ENCODE measurements around the gene CTNND2.
"Not testable (repeated sequence)": the region's sequence is repeated elsewhere in the genome, so short reads cannot be mapped to it uniquely, and the experiment has no call there.

CTNND2 gene

GRCh38 chr5:11658376-11658775, 245.9 kb downstream of the CTNND2 start:
- no peak for DNase-seq

DNA sequence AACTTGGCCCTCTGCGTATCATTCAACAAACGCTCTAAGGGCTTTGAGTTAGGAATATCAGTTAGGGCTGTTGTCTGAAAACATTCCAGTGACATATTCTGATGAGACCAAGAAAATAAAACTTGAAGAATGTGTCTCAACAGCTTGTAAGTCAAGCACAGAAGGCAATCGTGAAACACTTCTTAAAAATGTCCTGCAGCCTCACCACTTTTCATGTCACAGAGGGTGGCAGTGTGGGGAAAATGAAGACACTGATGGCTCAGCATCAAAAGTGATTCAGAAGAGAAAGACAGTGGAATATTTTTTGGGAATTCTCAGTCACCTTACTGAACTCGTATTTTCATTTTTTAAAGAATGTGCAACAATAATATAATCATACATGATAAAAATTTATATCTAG, 247.3 kb downstream of the CTNND2 start:
- DNase-seq, result no peak

- DNase-seq, result no peak
Measured at GRCh38 chr5:11655681-11656080, 248.6 kb downstream of the CTNND2 start.

GRCh38 chr5:11650936-11651335, 253.3 kb downstream of the CTNND2 start:
- DNase-seq, result no peak

- DNase-seq, result no peak
Measured at GRCh38 chr5:11646141-11646540, 258.1 kb downstream of the CTNND2 start.

DNA sequence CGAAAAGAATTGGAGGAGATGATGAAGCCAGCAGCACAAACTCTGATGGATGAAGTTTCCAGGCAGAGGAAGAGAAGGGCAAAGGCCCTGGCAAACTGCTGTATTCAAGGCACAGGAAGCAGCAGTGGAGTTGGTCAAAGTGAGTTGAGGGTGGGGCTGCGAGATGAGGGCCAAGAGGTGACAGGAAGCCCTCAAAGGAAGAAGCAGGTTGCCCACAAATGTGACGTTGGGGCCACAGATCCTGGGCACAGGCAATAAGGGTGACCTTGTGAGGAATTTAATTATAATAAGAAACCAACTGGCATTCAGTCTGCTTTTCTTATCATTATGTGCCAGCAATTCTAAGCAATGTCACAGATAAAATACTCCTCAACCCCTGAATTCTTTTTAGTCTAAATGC, 261.8 kb downstream of the CTNND2 start:
- DNase-seq, result no peak

DNA sequence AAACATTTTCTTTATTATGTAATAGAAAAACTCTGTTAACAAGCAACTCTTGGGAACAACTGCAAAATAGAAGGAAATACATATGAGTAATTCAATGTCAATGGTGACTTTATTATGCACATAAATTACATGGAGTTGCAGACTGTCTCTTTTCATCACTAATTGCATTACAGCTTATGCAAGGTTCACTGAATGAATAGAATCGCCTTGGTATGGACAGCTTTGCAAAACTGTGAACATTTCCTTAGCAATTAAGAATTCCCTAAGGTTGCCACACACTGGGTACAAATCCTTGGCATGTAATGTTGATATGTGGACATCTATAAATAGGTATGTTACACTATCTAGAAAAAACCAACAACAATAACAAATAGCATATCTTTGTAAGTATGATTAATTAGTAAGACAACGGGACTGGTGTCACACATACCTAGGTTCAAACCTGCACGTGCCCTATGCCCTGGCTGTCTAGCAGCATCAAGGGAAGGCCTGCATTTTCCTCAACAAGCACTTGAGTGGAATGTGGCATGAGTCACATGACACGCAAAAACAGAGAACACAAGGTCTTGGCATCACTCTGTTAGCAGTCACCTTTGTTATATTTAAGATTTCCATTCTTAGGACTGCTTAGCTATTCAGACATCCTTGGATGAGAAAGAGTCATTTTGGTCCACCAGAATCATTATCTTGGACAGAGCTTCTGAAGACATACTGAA, 263.9 kb downstream of the CTNND2 start:
- DNase-seq, result no peak

- DNase-seq, result no peak
Measured at GRCh38 chr5:11622785-11623184, 281.5 kb downstream of the CTNND2 start.

GRCh38 chr5:11620172-11620571, 284.1 kb downstream of the CTNND2 start:
- DNase-seq, result no peak

DNA sequence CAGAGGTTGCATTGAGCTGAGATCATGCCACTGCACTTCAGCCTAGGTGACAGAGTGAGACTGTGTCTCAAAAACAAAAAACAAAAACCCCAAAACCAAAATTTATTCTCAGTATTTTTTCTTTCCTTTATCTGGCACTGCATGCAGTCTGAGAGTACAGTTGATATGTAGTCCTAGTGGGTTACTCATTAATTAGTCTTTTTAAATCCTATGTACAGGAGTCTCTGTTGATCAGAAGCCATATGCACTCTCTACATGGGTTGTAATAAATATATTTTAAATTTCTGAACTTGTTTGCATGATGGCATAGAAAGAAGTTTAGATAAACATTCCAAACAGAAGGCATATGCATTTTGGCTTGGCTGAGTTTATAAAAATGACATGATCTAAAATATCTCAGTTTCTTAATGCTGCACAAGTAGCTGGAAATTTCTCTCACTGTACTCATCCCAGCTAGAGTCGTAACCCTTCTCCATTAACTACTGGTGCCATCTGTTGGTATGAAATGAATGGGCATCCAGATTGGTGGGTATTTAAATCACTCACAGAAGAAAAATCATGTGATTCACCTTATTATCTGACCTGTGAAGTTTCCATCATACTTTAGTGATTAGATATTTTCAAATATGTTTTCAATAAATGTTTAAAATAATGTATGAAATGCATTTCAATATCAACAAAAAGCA, 284.8 kb downstream of the CTNND2 start:
- DNase-seq, result no peak

GRCh38 chr5:11617080-11617479, 287.2 kb downstream of the CTNND2 start:
- no peak for DNase-seq

DNA sequence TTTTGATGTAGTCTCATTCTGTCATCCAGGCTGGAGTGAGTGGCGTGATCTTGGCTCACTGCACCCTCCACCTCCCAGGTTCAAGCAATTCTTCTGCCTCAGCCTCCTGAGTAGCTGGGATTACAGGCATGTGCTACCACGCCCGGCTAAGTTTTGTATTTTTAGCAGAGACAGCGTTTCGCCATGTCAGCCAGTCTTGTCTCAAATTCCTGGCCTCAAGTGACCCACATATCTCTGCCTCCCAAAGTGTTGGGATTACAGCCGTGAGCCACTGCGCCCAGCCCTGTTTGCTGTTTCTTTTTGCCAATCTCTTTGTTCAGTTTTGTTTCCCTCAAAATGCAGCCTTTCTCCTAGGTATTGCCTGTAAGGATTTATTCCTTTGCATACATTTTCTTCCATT, 287.6 kb downstream of the CTNND2 start:
- not testable (repeated sequence) for DNase-seq

- no peak for DNase-seq
Measured at GRCh38 chr5:11611011-11611410, 293.2 kb downstream of the CTNND2 start.

- no peak for DNase-seq
Measured at GRCh38 chr5:11609570-11610303, 294.5 kb downstream of the CTNND2 start.

DNA sequence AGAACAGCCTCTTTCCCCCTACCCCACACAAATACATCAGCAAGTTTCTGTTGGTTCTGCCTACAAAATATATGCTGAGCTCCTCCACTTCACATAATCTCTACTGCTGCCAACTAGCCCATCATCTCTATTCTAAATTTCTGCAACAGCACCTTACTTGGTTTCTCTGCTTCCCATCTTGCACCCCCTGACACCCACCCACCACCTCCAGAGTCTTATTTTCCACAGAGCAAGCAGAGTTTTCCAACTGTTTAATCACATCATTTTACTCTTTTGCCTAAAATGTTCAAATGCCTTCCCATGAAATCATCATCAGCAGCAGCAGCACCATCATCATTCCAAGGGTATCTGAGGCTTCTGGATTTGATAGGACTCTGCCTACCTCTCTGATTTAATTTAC, 295.7 kb downstream of the CTNND2 start:
- DNase-seq, result no peak

GRCh38 chr5:11607944-11608483, 296.2 kb downstream of the CTNND2 start:
- no peak for DNase-seq

- DNase-seq, result no peak
Measured at GRCh38 chr5:11602298-11602697, 301.9 kb downstream of the CTNND2 start.

GRCh38 chr5:11599499-11599898, 304.7 kb downstream of the CTNND2 start:
- DNase-seq, result no peak

GRCh38 chr5:11596657-11597071, 307.6 kb downstream of the CTNND2 start:
- no peak for DNase-seq

GRCh38 chr5:11596185-11596584, 308.1 kb downstream of the CTNND2 start:
- no peak for DNase-seq

GRCh38 chr5:11595045-11595444, 309.2 kb downstream of the CTNND2 start:
- DNase-seq, result no peak

GRCh38 chr5:11594021-11594420, 310.2 kb downstream of the CTNND2 start:
- no peak for DNase-seq

DNA sequence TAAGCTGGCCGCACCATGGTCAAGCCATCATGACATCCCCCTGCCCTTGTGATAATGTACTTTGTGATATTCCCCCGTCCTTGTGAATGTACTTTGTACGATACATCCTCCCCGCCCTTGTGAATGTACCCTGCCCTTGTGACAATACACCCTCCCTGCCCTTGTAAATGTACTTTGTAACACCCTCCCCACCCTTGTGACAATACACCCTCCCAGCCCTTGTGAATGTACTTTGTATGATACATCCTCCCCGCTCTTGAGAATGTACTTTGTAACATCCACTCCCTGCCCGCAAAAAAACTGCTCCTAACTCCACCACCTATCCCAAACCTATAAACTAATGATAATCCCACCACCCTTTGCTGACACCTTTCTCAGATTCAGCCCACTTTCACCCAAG, 313.8 kb downstream of the CTNND2 start:
- DNase-seq, result no peak

- no peak for DNase-seq
Measured at GRCh38 chr5:11588803-11589202, 315.4 kb downstream of the CTNND2 start.
